Muscle layer of duodenum (tissue), 2 donors: ENCODE measurements around the gene FAM174C.

Experiments used
- H3K27ac ChIP-seq: one replicate; pipeline ENCODE4 v1.7.0; 2013; ENCODE audit warnings: mild to moderate bottlenecking, low read length
- H3K27me3 ChIP-seq: one replicate; pipeline ENCODE4 v1.7.0; 2013; ENCODE audit warnings: low read depth, mild to moderate bottlenecking, control low read depth, low read length
- H3K36me3 ChIP-seq, 2 donors: one replicate each; pipeline ENCODE4 v1.7.0; 2013; ENCODE audit warnings: low read length in 2 of 2, control low read depth in 1 of 2, mild to moderate bottlenecking in 1 of 2; ENCODE audit not compliant: insufficient read depth in 2 of 2, control insufficient read depth in 1 of 2
- H3K4me1 ChIP-seq, 2 donors: one replicate each; pipeline ENCODE4 v1.7.0; 2013; ENCODE audit warnings: low read length in 2 of 2, mild to moderate bottlenecking in 2 of 2, control low read depth in 1 of 2, moderate library complexity in 1 of 2; ENCODE audit not compliant: insufficient read depth in 2 of 2, control insufficient read depth in 1 of 2
- H3K4me3 ChIP-seq, 2 donors: one replicate each; pipeline ENCODE4 v1.7.0; 2013; ENCODE audit warnings: low read length in 2 of 2, low read depth in 1 of 2, mild to moderate bottlenecking in 1 of 2
- H3K9me3 ChIP-seq, 2 donors: one replicate each; pipeline ENCODE4 v1.7.0; 2013; ENCODE audit warnings: low read length in 2 of 2, control low read depth in 1 of 2, mild to moderate bottlenecking in 1 of 2; ENCODE audit not compliant: control insufficient read depth in 1 of 2
- donor health status: healthy.

The FAM174C gene

GRCh38 chr19:1231729-1232637 is 43.3 kb upstream of the FAM174C start:
- no peak overlapping the region for H3K4me3 ChIP-seq
- peaks cover 0 to 14% of the 10 kb centered on the region in 2 donors for H3K36me3 ChIP-seq
- H3K27ac ChIP-seq: no peak overlapping the region
- H3K27me3 ChIP-seq: no peaks in the 10 kb centered on the region
- no peaks in the 10 kb centered on the region for H3K9me3 ChIP-seq
- peaks cover 3 to 34% of the 10 kb centered on the region in 2 donors for H3K4me1 ChIP-seq

DNA sequence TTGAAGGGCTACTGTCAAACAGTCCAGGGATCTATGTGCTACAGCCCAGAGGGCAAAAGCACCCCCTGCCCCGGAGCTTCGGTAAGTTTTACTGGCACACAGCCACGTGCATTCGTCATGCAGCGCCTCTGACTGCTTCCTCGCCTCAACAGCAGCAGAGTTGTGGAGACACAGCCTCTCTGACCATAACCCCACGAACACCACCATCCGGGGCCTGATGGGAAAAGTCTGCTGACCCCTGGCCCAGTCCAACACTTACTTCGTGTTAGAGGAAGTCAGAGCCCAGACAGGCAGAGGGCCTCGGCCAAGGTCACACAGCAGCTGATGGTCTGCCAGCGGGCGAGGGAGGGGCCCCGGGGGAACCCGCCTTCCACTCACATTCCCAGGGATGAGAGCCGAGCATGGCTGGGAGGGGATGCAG is 42.7 kb upstream of the FAM174C start:
- H3K27ac ChIP-seq: no peak overlapping the region
- peaks cover 0 to 7% of the 10 kb centered on the region in 2 donors for H3K36me3 ChIP-seq
- no peaks in the 10 kb centered on the region for H3K27me3 ChIP-seq
- H3K9me3 ChIP-seq: no peaks in the 10 kb centered on the region
- no peak overlapping the region for H3K4me3 ChIP-seq
- H3K4me1 ChIP-seq: peaks cover 3 to 39% of the 10 kb centered on the region in 2 donors

DNA sequence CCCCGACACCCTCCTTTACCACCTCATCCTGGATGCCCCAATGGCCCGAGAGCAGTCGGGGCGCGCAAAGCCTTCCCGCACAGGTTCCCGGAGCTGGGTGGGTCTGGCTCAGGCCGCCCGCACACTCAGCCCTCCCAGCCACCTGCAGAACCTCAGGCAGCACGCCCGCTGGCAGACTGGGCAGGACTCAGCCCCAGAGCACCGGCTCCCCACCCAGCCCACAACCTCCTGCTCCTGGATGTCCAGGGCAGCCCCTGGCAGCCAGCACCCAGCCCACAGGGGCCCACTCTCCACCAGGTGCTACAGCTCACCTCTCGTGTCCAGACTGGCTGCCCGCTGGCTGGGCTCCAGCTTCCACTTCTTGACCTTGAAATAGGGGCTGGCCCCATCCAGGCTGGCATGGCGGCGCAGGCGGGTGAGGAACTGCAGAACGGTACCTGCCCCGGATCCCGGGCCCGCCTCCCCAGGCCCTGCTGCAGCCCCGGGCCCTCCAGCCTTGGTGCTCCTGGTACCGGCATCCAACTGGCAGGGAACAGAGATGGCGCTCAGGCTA is 42.1 kb upstream of the FAM174C start:
- H3K36me3 ChIP-seq: peaks cover 0 to 2% of the 10 kb centered on the region in 2 donors
- H3K4me1 ChIP-seq: peaks cover 4 to 41% of the 10 kb centered on the region in 2 donors
- H3K9me3 ChIP-seq: no peaks in the 10 kb centered on the region
- no peak overlapping the region for H3K4me3 ChIP-seq
- no peak overlapping the region for H3K27ac ChIP-seq
- H3K27me3 ChIP-seq: no peaks in the 10 kb centered on the region

- no peak overlapping the region for H3K4me3 ChIP-seq
- H3K9me3 ChIP-seq: no peaks in the 10 kb centered on the region
- no peaks in the 10 kb centered on the region for H3K27me3 ChIP-seq
- H3K4me1 ChIP-seq: peaks cover 6 to 48% of the 10 kb centered on the region in 2 donors
- H3K27ac ChIP-seq: no peak overlapping the region
- no peaks in the 10 kb centered on the region for H3K36me3 ChIP-seq
Measured at GRCh38 chr19:1234051-1234954, 41.0 kb upstream of the FAM174C start.

DNA sequence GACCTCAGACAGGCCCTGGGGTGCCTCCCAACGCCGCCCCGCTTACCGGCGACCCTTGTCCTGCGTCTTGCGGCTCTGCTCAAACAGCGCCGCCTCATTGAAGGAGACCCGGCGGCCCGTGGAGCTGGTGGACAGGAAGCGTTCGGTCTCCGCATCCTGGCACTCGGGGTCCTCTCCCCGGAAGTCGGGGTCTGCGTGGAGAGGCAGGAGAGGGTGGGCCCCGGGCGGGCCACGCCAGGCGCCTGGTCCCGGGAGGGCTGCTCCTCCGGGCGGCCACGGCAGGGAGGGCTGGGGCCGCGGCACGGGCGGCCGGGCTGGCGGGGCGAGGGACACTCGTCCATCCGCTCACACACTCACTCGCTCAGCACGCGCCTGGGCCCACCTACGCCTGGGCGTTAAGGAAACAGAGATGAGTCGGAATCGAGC is 40.4 kb upstream of the FAM174C start:
- Histone ChIP-seq H3K4me1 (peaks cover 6 to 48% of the 10 kb centered on the region in 2 donors), H3K4me3 (no peak overlapping the region), H3K36me3 (no peaks in the 10 kb centered on the region), H3K27ac (no peak overlapping the region), H3K27me3 (no peaks in the 10 kb centered on the region), H3K9me3 (no peaks in the 10 kb centered on the region)

DNA sequence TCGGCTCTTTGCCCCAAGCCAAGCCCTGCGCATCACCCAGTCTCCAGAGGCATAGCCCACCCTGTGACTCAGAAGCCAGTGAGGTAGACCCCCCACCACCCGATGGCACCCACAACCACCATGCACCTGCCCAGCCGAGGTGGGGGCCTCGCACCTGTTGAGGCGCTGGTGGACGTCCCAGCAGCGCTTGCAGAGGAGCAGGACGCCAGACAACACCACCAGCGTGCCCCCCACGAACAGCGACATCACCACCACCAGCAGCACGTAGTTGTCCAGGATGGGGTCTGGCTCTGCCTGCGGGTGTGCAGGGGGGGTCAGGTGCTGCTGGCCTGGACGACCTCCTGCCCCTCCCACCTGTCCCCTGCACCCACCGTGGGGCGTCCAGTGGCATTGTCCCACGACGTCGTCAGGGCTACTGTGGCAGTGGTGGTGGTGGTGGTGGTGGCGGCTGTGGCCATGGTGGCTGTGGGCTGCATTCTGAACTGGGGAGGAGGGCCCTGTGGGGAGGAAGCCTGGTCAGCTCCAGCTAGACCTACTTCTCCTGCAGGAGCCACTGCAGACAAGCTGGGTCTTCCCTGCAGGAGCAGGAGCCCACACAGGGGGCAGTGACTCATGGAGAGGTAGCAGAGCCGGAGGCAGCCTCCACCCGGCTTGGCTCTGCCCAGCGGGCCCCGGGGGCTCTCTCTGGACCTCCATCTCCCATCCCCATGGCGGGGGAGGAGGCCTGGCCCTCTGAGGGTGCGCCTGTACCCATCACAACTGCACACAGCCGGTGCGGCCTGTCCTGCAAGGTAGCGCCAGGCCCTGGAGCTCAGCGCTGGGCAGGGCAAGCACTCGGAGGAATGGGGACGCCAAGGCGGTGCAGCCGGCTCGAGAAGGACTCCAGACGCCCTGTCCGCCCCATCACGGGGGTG is 39.4 kb upstream of the FAM174C start:
- no peak overlapping the region for H3K27ac ChIP-seq
- H3K9me3 ChIP-seq: no peaks in the 10 kb centered on the region
- no peaks in the 10 kb centered on the region for H3K27me3 ChIP-seq
- peaks cover 6 to 51% of the 10 kb centered on the region in 2 donors for H3K4me1 ChIP-seq
- H3K4me3 ChIP-seq: no peak overlapping the region
- H3K36me3 ChIP-seq: no peaks in the 10 kb centered on the region

DNA sequence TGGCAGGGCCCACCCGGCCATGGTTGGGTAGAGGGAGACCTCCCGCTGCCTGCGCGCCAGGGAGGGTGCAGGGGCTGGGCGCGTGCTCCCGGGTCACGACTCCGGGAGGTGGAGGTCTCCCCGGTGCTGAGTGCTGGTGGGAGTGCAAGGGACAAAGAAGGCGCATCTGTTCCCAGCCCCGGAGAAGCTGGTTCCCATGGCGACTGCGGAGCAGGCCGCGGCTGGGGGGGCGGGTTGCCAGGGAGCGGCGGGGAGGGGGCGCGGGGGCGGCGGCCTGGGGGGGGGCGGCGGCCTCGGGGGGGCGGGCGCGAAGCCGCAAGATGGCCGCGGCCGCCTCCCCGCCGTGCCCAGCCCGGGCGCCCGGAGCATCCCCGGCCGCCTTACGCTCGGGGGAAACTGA is 38.8 kb upstream of the FAM174C start:
- H3K4me1 ChIP-seq: peaks cover 6 to 56% of the 10 kb centered on the region in 2 donors
- no peak overlapping the region for H3K27ac ChIP-seq
- H3K4me3 ChIP-seq: peak overlapping the region in 1 of 2 donors; percentile 68
- no peaks in the 10 kb centered on the region for H3K9me3 ChIP-seq
- H3K27me3 ChIP-seq: no peaks in the 10 kb centered on the region
- no peaks in the 10 kb centered on the region for H3K36me3 ChIP-seq

DNA sequence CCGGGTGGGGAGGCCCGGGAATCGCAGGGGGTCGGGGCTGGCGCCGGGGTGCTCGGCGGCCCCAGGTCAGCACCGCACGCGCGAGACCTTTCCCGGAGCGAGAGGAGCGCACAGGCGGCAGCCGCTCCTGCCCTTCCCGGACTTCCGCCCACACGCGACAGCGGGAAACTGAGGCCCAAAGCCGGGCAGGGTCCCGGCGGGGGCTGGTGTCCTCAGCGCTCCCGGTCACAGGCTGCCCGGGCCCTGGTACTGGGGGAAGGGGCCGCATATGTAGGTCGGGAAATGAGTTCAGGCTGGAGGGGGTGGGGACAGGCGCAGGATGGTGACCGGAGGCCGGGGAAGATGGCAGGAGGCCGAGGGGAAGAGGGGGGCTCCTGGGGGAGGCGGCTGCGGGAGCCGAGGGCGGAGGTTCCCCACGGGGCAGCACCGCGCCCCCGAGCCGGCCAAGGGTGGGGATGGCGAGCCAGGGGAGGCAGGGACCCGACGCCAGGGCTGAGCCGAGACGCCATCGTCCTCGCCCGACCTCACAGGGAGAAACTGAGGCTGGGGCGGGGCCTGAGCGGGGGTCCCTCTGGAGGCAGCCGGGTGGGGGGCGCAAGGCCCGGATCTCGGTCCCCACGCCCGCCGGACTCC is 38.2 kb upstream of the FAM174C start:
- Histone ChIP-seq H3K4me3 (peak overlapping the region in 1 of 2 donors; percentile 68), H3K4me1 (peaks cover 6 to 53% of the 10 kb centered on the region in 2 donors), H3K36me3 (no peaks in the 10 kb centered on the region), H3K27me3 (no peaks in the 10 kb centered on the region), H3K27ac (no peak overlapping the region), H3K9me3 (no peaks in the 10 kb centered on the region)

DNA sequence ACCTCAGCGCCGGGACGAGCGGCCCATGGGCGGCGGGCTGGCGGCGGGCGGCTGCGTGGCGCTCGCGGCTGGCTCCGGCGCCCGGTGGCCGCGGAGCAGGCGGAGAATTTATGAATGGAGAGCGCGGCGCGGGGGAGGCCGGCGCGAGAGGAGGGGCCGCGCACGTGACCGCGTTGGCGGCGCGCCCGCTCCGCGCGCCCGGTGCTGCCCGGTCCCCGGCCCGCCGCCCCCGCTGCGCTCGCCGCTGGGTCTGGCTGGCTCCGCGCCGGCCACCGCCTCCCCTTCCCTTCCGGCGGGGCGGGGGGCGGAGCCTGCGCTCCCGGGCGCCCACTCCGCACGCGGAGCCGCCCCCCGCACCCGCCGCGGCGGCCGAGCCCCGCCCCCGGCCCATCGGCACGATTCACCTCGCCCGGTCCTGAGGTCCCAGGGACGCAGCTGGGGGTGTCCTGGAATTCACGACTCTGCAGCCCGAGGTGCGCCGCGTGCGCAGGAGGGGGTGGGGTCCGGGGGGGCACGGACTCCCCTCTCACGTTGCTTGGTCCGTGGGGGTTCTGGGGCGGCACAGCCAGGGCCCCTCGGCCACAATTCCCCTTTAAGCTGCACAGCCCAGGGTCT is 37.5 kb upstream of the FAM174C start, which contains the start of gene CBARP:
CBARP (minus strand) TSS at position 252 of the 615 bp plus-strand sequence. CDS start 1,905 bp downstream, outside the sequence.
- Histone ChIP-seq H3K27ac (no peak within 1 kb of the TSS), H3K9me3 (no peaks in the 10 kb centered on the region), H3K36me3 (no peaks in the 10 kb centered on the region), H3K4me3 (peak within 1 kb of the TSS in 1 of 2 donors; percentile 68), H3K4me1 (peaks cover 2 to 53% of the 10 kb centered on the region in 2 donors), H3K27me3 (no peaks in the 10 kb centered on the region)
